HepG2 (cell line): Measurements from ENCODE around the gene DNAJC5. TPM values are rescaled to one million over a fixed set of nuclear protein-coding genes. Genes with fewer than 3 reads are reported as not detected.
A peak's percentile ranks its signal among the peaks of the same experiment; 100 is the strongest.

ENCODE experiments used
- ATF3 ChIP-seq: sonication (generic); formaldehyde crosslinking; IDR thresholded peaks from 2 replicates; pipeline ENCODE4 v1.4.0; 2020; ENCODE audit warnings: missing genetic modification reagents
- ATRX ChIP-seq: sonication (generic); formaldehyde crosslinking; IDR thresholded peaks from 2 replicates; pipeline ENCODE4 v1.4.0; 2020; ENCODE audit warnings: missing genetic modification reagents, borderline replicate concordance
- ELF3 ChIP-seq: IDR thresholded peaks from 2 replicates; pipeline ENCODE4 v1.6.1; 2016; ENCODE audit warnings: missing genetic modification reagents, missing compliant biosample characterization
- GRHL1 ChIP-seq: sonication (generic); formaldehyde crosslinking; conservative IDR thresholded peaks from 2 replicates; pipeline ENCODE4 v1.8.0; 2022; ENCODE audit warnings: missing genetic modification reagents
- HDAC2 ChIP-seq: sonication (generic); formaldehyde crosslinking; IDR thresholded peaks from 2 replicates; pipeline ENCODE4 v1.4.0; 2020; ENCODE audit warnings: missing genetic modification reagents
- KDM2A ChIP-seq: sonication (generic); formaldehyde crosslinking; IDR thresholded peaks from 2 replicates; pipeline ENCODE4 v1.4.0; 2020; ENCODE audit warnings: low read depth, missing genetic modification reagents, borderline replicate concordance
- MAF1 ChIP-seq: sonication (generic); formaldehyde crosslinking; IDR thresholded peaks from 2 replicates; pipeline ENCODE4 v1.5.0; 2020; ENCODE audit warnings: missing genetic modification reagents, borderline replicate concordance
- MLLT10 ChIP-seq: sonication (generic); formaldehyde crosslinking; IDR thresholded peaks from 2 replicates; pipeline ENCODE4 v1.4.0; 2020; ENCODE audit warnings: missing genetic modification reagents
- SIX1 ChIP-seq: sonication (generic); formaldehyde crosslinking; IDR thresholded peaks from 2 replicates; pipeline ENCODE4 v1.4.0; 2020; ENCODE audit warnings: missing genetic modification reagents, borderline replicate concordance
- SIX4 ChIP-seq: sonication (generic); formaldehyde crosslinking; IDR thresholded peaks from 2 replicates; pipeline ENCODE4 v1.4.0; 2020; ENCODE audit warnings: missing genetic modification reagents
- SOX6 ChIP-seq, 2 experiments: fragments of 450-650 bp in 1 of 2; sonication (generic) in 1 of 2; formaldehyde crosslinking in 1 of 2; IDR thresholded peaks; 2 replicates each; pipeline versions ENCODE4 v1.4.0 to v1.6.1; 2017 to 2020; ENCODE audit warnings: antibody characterized with exemption in 1 of 2, mild to moderate bottlenecking in 1 of 2, missing genetic modification reagents in 1 of 2
- SRF ChIP-seq: IDR thresholded peaks from 2 replicates; pipeline ENCODE4 v1.6.1; 2011; ENCODE audit warnings: mild to moderate bottlenecking, low read depth, low read length, moderate library complexity
- ZBTB7B ChIP-seq: sonication (generic); formaldehyde crosslinking; IDR thresholded peaks from 2 replicates; pipeline ENCODE4 v1.4.0; 2020; ENCODE audit warnings: missing genetic modification reagents
- ZKSCAN5 ChIP-seq: sonication (generic); formaldehyde crosslinking; IDR thresholded peaks from 2 replicates; pipeline ENCODE4 v1.5.1; 2020; ENCODE audit warnings: mild to moderate bottlenecking, missing genetic modification reagents
- ZNF256 ChIP-seq: sonication (generic); formaldehyde crosslinking; conservative IDR thresholded peaks from 2 replicates; pipeline ENCODE4 v1.4.0; 2020; ENCODE audit warnings: missing genetic modification reagents
- ZNF276 ChIP-seq: sonication (generic); formaldehyde crosslinking; IDR thresholded peaks from 2 replicates; pipeline ENCODE4 v1.4.0; 2020; ENCODE audit warnings: mild to moderate bottlenecking, low read depth, missing genetic modification reagents
- ZNF337 ChIP-seq: sonication (generic); formaldehyde crosslinking; IDR thresholded peaks from 2 replicates; pipeline ENCODE4 v1.5.1; 2020; ENCODE audit warnings: missing genetic modification reagents, low read depth, mild to moderate bottlenecking, borderline replicate concordance
- ZNF556 ChIP-seq: sonication (generic); formaldehyde crosslinking; IDR thresholded peaks from 2 replicates; pipeline ENCODE4 v1.4.0; 2020; ENCODE audit warnings: mild to moderate bottlenecking, missing genetic modification reagents, borderline replicate concordance
- ZNF564 ChIP-seq: sonication (generic); formaldehyde crosslinking; IDR thresholded peaks from 2 replicates; pipeline ENCODE4 v1.8.1; 2023; ENCODE audit warnings: mild to moderate bottlenecking, missing genetic modification reagents
- ZNF567 ChIP-seq: sonication (generic); formaldehyde crosslinking; IDR thresholded peaks from 2 replicates; pipeline ENCODE4 v1.8.1; 2023; ENCODE audit warnings: mild to moderate bottlenecking, missing genetic modification reagents, borderline replicate concordance
- ZNF639 ChIP-seq: conservative IDR thresholded peaks from 2 replicates; pipeline ENCODE4 v1.6.1; 2018; ENCODE audit warnings: missing genetic modification reagents
- ZUFSP ChIP-seq: sonication (generic); formaldehyde crosslinking; IDR thresholded peaks from 2 replicates; pipeline ENCODE4 v1.9.0; 2021; ENCODE audit warnings: missing genetic modification reagents, mild to moderate bottlenecking, borderline replicate concordance
- polyA plus RNA-seq, 8 experiments: library from polyadenylated mRNA; depleted of rRNA in 3 of 8; stranded (reverse) in 7 of 8; unstranded in 1 of 8; fragments of >200 nt; fragmentation: Illumina TruSeq in 4 of 8; extraction: Trizol in 4 of 8; gene quantifications; 2 replicates each; pipeline versions ENCODE4 v1.2.1 to v1.2.3, GENCODE V29; 2011 to 2016; ENCODE audit warnings: low read depth in 4 of 8, missing spikeins in 1 of 8, mixed read lengths in 1 of 8; ENCODE audit not compliant: insufficient read depth in 1 of 8
- total RNA-seq, 5 experiments: library from RNA; depleted of rRNA; stranded (reverse); fragments of >200 nt; fragmentation: Illumina TruSeq; extraction: Trizol; gene quantifications; 2 replicates each; pipeline ENCODE4 v1.2.3, GENCODE V29; 2016; ENCODE audit warnings: low read depth in 1 of 5

The DNAJC5 gene
- total and polyA plus RNA-seq, 2 of the 13 experiments (the other 11 are each of a cell fraction or from before 2014, with no cell fraction given), result 42.8 to 64.5 TPM

- TF ChIP-seq GRHL1 (CRISPR knock-in tag), result no peak
- peak; percentile 95; the same call in 1 of the 2 replicates for TF ChIP-seq ZNF276 (CRISPR knock-in tag)
- peak; percentile 82 for TF ChIP-seq ATF3
- peak; percentile 97 for TF ChIP-seq HDAC2
- peak; percentile 96 for TF ChIP-seq MLLT10 (CRISPR knock-in tag)
- peak; percentile 97 for TF ChIP-seq MAF1 (CRISPR knock-in tag)
- peak; percentile 5; the same call in 1 of the 2 replicates for TF ChIP-seq SRF
- TF ChIP-seq ZNF337 (CRISPR knock-in tag), result peak; percentile 92; the same call in 1 of the 2 replicates
- TF ChIP-seq ZNF567 (CRISPR knock-in tag), result peak; percentile 95
- peak; percentile 63 for TF ChIP-seq SIX4
- TF ChIP-seq ATRX (CRISPR knock-in tag), result 0 out of 2 replicates have a peak, but pooled peaks have one; percentile 13
- no peak; the same call in 1 of the 2 replicates for TF ChIP-seq ZKSCAN5
- TF ChIP-seq ZBTB7B (CRISPR knock-in tag), result peak; percentile 98
- TF ChIP-seq SOX6 (IDR thresholded peaks at IDR 0.05), result no peak
- peak; percentile 79 for TF ChIP-seq SOX6 (CRISPR knock-in tag; IDR thresholded peaks at IDR 0.05)
- peak; percentile 6; the same call in 1 of the 2 replicates for TF ChIP-seq SIX1 (CRISPR knock-in tag)
- peak; percentile 84; the same call in 1 of the 2 replicates for TF ChIP-seq ZNF256 (CRISPR knock-in tag)
- TF ChIP-seq ZNF564 (CRISPR knock-in tag), result peak; percentile 98
- peak; percentile 99; the same call in 1 of the 2 replicates for TF ChIP-seq ZNF556 (CRISPR knock-in tag)
- TF ChIP-seq KDM2A (CRISPR knock-in tag), result peak; percentile 99
- peak; percentile 84 for TF ChIP-seq ZNF639
- peak; percentile 85 for TF ChIP-seq ELF3 (CRISPR knock-in tag)
- no peak for TF ChIP-seq ZUFSP (CRISPR knock-in tag)
Measured at GRCh38 chr20:63955827-63956663, 61.1 kb downstream of the DNAJC5 start, which contains the start of gene UCKL1 (continued).
